Suprapubic skin (tissue), 4 donors: ENCODE results near the gene KLC3.

Experiments
- POLR2A ChIP-seq, 2 donors: fragments of 450-650 bp; IDR thresholded peaks; one replicate each; pipeline ENCODE4 v1.6.1; 2017; ENCODE audit warnings: antibody characterized with exemption in 2 of 2, mild to moderate bottlenecking in 2 of 2, moderate library complexity in 2 of 2
- POLR2AphosphoS5 ChIP-seq, 3 donors: sonication (generic); formaldehyde crosslinking; IDR thresholded peaks; one replicate each; pipeline ENCODE4 v1.6.1; 2017; ENCODE audit warnings: antibody characterized with exemption in 3 of 3
- TF ChIP-seq, protein P1 (sequence below), 2 donors: fragments of 200-600 bp in 1 of 2; fragments of 450-650 bp in 1 of 2; sonication (generic) in 1 of 2; IDR thresholded peaks; one replicate each; pipeline ENCODE4 v1.5.1; 2016 to 2019; ENCODE audit warnings: antibody characterized with exemption in 2 of 2, mild to moderate bottlenecking in 1 of 2, moderate library complexity in 1 of 2

DNA sequence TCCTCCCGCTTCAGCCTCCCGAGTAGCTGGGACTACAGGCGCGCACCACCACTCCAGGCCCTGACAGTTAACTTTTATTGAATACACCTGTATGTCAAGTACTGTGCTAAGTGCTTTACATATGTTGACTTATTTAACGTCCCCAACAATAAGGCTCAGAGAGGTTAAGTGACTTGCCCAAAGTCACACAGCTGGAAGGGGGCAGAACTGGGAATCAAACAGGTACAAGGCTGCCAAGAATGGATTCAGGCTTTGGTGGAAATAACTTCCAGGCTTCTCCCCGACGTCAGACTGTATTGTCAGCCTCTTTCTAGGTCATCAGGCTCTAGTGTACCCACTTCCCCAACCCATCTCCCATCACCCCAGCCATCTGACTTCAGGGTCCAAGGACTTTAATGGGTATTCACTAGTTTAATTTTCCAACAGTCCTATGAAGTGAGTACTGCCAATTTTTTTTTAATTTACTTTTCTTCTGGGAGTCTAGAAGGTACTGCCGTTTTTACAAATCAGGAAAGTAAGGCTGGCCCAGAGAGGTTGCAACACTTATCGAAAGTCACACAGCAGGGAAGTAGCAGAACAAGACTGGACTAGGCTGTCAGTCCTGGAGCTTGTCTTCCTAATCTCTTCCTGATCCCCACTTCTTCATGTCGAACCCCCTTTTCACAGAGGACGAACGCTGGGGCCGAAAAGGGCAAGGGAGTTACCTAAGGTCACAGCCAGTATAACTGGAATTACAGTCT is 13.0 kb upstream of the KLC3 start:
- TF ChIP-seq POLR2A (IDR thresholded peaks at IDR 0.05) (no peak), POLR2AphosphoS5 (IDR thresholded peaks at IDR 0.05) (no peak)
- TF ChIP-seq, protein P1, sequence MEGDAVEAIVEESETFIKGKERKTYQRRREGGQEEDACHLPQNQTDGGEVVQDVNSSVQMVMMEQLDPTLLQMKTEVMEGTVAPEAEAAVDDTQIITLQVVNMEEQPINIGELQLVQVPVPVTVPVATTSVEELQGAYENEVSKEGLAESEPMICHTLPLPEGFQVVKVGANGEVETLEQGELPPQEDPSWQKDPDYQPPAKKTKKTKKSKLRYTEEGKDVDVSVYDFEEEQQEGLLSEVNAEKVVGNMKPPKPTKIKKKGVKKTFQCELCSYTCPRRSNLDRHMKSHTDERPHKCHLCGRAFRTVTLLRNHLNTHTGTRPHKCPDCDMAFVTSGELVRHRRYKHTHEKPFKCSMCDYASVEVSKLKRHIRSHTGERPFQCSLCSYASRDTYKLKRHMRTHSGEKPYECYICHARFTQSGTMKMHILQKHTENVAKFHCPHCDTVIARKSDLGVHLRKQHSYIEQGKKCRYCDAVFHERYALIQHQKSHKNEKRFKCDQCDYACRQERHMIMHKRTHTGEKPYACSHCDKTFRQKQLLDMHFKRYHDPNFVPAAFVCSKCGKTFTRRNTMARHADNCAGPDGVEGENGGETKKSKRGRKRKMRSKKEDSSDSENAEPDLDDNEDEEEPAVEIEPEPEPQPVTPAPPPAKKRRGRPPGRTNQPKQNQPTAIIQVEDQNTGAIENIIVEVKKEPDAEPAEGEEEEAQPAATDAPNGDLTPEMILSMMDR (IDR thresholded peaks at IDR 0.05): no peak
